PC-3 (cell line): ENCODE measurements around the gene AKAP8L. TPM values are rescaled to one million over a fixed set of nuclear protein-coding genes. Genes with fewer than 3 reads are reported as not detected.

Source experiments
- ATAC-seq: fragments of 200-7000 bp; cut with Tn5 transposase; 2 replicates; pipeline ENCODE4 v1.9.1; 2020; ENCODE audit warnings: mild to moderate bottlenecking, moderate library complexity
- BruUV-seq: library from RNA; stranded (reverse); fragments of 400-500 nt; replicated peaks from 2 replicates; lab custom pipeline; 2021; lab: Mats Ljungman, UMichigan
- CTCF ChIA-PET: fragments of 300-600 bp; sonication (Branson Sonifier 250); formaldehyde crosslinking; loops from one replicate; lab custom pipeline; 2022; ENCODE audit warnings: antibody characterized with exemption; lab: Charles Lee
- POLR2A ChIA-PET: fragments of 300-600 bp; sonication (Branson Sonifier 250); formaldehyde crosslinking; loops from one replicate; lab custom pipeline; 2022; ENCODE audit warnings: antibody characterized with exemption; ENCODE audit not compliant: unreplicated experiment; lab: Charles Lee
- DNase-seq: peaks from one replicate; pipeline ENCODE4 v3.0.0-alpha.2; 2015
- H2AFZ ChIP-seq: fragments of 300-600 bp; sonication (generic); 2 replicates; pipeline ENCODE4 v1.6.0; 2016; ENCODE audit warnings: antibody characterized with exemption, low read length
- H3F3A ChIP-seq: fragments of 300-600 bp; sonication (generic); one replicate; pipeline ENCODE4 v1.6.0; 2017; ENCODE audit warnings: antibody characterized with exemption, low read length, control low read depth, mild to moderate bottlenecking; ENCODE audit not compliant: unreplicated experiment
- H3K27ac ChIP-seq: fragments of 300-600 bp; sonication (generic); 2 replicates; pipeline ENCODE4 v1.5.1; 2016; ENCODE audit warnings: mild to moderate bottlenecking, low read length
- H3K27me3 ChIP-seq: fragments of 300-600 bp; sonication (generic); 2 replicates; pipeline ENCODE4 v1.6.1; 2016; ENCODE audit warnings: low read length, mixed read lengths
- H3K36me3 ChIP-seq: fragments of 300-600 bp; sonication (generic); 2 replicates; pipeline ENCODE4 v1.6.1; 2016; ENCODE audit warnings: low read depth, mixed run types, low read length, mixed read lengths
- H3K4me1 ChIP-seq: fragments of 300-600 bp; sonication (generic); 2 replicates; pipeline ENCODE4 v1.5.1; 2016; ENCODE audit warnings: low read length; ENCODE audit not compliant: insufficient read depth
- H3K4me2 ChIP-seq: fragments of 300-600 bp; sonication (generic); 2 replicates; pipeline ENCODE4 v1.6.0; 2016; ENCODE audit warnings: low read length
- H3K4me3 ChIP-seq: fragments of 300-600 bp; sonication (generic); 2 replicates; pipeline ENCODE4 v1.5.1; 2016; ENCODE audit warnings: mild to moderate bottlenecking, low read length, mixed read lengths
- H3K79me2 ChIP-seq: fragments of 300-600 bp; sonication (generic); 2 replicates; pipeline ENCODE4 v1.6.1; 2017; ENCODE audit warnings: low read length, mixed read lengths
- H3K9ac ChIP-seq: fragments of 300-600 bp; sonication (generic); 2 replicates; pipeline ENCODE4 v1.6.0; 2016; ENCODE audit warnings: mild to moderate bottlenecking, low read length
- H3K9me2 ChIP-seq: fragments of 300-600 bp; sonication (generic); replicated peaks from 2 replicates; pipeline ENCODE4 v1.6.1; 2016; ENCODE audit warnings: mixed run types, low read length, mixed read lengths
- H3K9me3 ChIP-seq: fragments of 300-600 bp; sonication (generic); 2 replicates; pipeline ENCODE4 v1.6.1; 2016; ENCODE audit warnings: low read length, mixed read lengths
- H4K20me1 ChIP-seq: fragments of 300-600 bp; sonication (generic); 2 replicates; pipeline ENCODE4 v1.6.1; 2016; ENCODE audit warnings: low read length, mixed read lengths
- CTCF ChIP-seq: fragments of 300-600 bp; sonication (generic); conservative IDR thresholded peaks from 2 replicates; pipeline ENCODE4 v1.5.1; 2017; ENCODE audit warnings: antibody characterized with exemption, low read depth, mild to moderate bottlenecking, low read length
- EZH2 ChIP-seq: fragments of 300-600 bp; sonication (generic); IDR thresholded peaks from one replicate; pipeline ENCODE4 v1.6.1; 2017; ENCODE audit warnings: antibody characterized with exemption, mild to moderate bottlenecking, low read length; ENCODE audit not compliant: unreplicated experiment
- EZH2phosphoT487 ChIP-seq: fragments of 300-600 bp; sonication (generic); IDR thresholded peaks from 2 replicates; pipeline ENCODE4 v1.6.1; 2018; ENCODE audit warnings: mild to moderate bottlenecking, antibody characterized with exemption, low read length, borderline replicate concordance
- intact Hi-C: fragments of 100-400 bp; cut with micrococcal nuclease; formaldehyde crosslinking; loops from 2 replicates; pipeline ENCODE4 v1.9.0; 2023
- total RNA-seq: library from RNA; depleted of rRNA; stranded (reverse); fragments of >200 nt; gene quantifications from 2 replicates; pipeline ENCODE4 v1.2.3, GENCODE V29; 2014

Gene AKAP8L
- total RNA-seq, 1 experiment from 2014 or later, result 97.9 TPM

GRCh38 chr19:15453906-15454860 is 35.4 kb upstream of the AKAP8L start:
- Histone ChIP-seq H3K36me3 (no peaks in the 10 kb centered on the region), H3K4me3 (no peak overlapping the region), H2AFZ (no peak overlapping the region), H3K27ac (no peak overlapping the region), H3K9ac (no peak overlapping the region), H3K4me2 (no peak overlapping the region), H3K27me3 (peaks cover 16% of the 10 kb centered on the region), H3F3A (no peaks in the 10 kb centered on the region), H4K20me1 (no peaks in the 10 kb centered on the region), H3K4me1 (peaks cover 17% of the 10 kb centered on the region; the same call in 1 of the 2 replicates), H3K79me2 (no peaks in the 10 kb centered on the region), H3K9me2 (0 out of 2 replicates have a peak, but pooled peaks cover 4% of the 10 kb centered on the region), H3K9me3 (no peaks in the 10 kb centered on the region)
- no TSS peak for BruUV-seq
- CTCF ChIA-PET, result no interaction called here
- TF ChIP-seq EZH2phosphoT487, result no peak
- peak; percentile 46; the same call in 1 of the 2 replicates for TF ChIP-seq CTCF
- intact Hi-C loops, result loop anchor here (10.0 kb wide), 1 partner anchor 101 kb away; no protein-coding TSS in a partner anchor
- ATAC-seq (no peak), DNase-seq (no peak)
- POLR2A ChIA-PET, result no interaction called here

GRCh38 chr19:15453091-15453578 is 34.3 kb upstream of the AKAP8L start:
- Histone ChIP-seq H3K27ac (no peak overlapping the region), H3K9me3 (no peaks in the 10 kb centered on the region), H3K4me1 (peaks cover 21% of the 10 kb centered on the region; the same call in 1 of the 2 replicates), H3K9ac (no peak overlapping the region), H3K27me3 (peaks cover 16% of the 10 kb centered on the region), H3F3A (no peaks in the 10 kb centered on the region), H3K4me2 (peak overlapping the region; percentile 71), H3K4me3 (peak overlapping the region; percentile 36), H3K79me2 (no peaks in the 10 kb centered on the region), H2AFZ (peak overlapping the region; percentile 27), H4K20me1 (no peaks in the 10 kb centered on the region), H3K36me3 (no peaks in the 10 kb centered on the region), H3K9me2 (0 out of 2 replicates have a peak, but pooled peaks cover 4% of the 10 kb centered on the region)
- no peak for TF ChIP-seq EZH2
- no peak for TF ChIP-seq EZH2phosphoT487
- TF ChIP-seq CTCF, result no peak; the same call in 1 of the 2 replicates
- ChIA-PET CTCF (interaction anchor here (0.6 kb wide), 1 partner anchor 40 kb away, joined by 3 read pairs; no protein-coding TSS in a partner anchor), POLR2A (interaction anchor here (0.6 kb wide), 2 partner anchors 21 to 53 kb away, joined by 3 to 6 read pairs; no protein-coding TSS in a partner anchor)
- no TSS peak for BruUV-seq
- ATAC-seq, result peak; percentile 10; the same call in 1 of the 2 replicates
- intact Hi-C loops, result loop anchor here (10.0 kb wide), 1 partner anchor 102 kb away; no protein-coding TSS in a partner anchor
- no peak for DNase-seq
